Activated naive CD8-positive, alpha-beta T cell treated with anti-CD3 and anti-CD28 coated beads for 36 hours (primary cell): ENCODE data around the gene PTPN12. TPM values are rescaled to one million over a fixed set of nuclear protein-coding genes. Genes with fewer than 3 reads are reported as not detected.
"Not testable (repeated sequence)": the region's sequence is repeated elsewhere in the genome, so short reads cannot be mapped to it uniquely, and the experiment has no call there.

Source experiments
- DNase-seq: peaks from one replicate; pipeline ENCODE4 v3.0.0; 2021
- H3K27ac Mint-ChIP-seq: one replicate; pipeline ENCODE4 v1.8.0; 2022; ENCODE audit warnings: mild to moderate bottlenecking, moderate library complexity, mixed read lengths
- H3K27me3 Mint-ChIP-seq: one replicate; pipeline ENCODE4 v1.8.0; 2022; ENCODE audit warnings: mild to moderate bottlenecking, mixed read lengths
- H3K36me3 Mint-ChIP-seq: one replicate; pipeline ENCODE4 v1.8.0; 2021; ENCODE audit warnings: mild to moderate bottlenecking, mixed read lengths
- H3K4me1 Mint-ChIP-seq: one replicate; pipeline ENCODE4 v1.8.0; 2021; ENCODE audit warnings: mixed read lengths
- H3K4me3 Mint-ChIP-seq: one replicate; pipeline ENCODE4 v1.8.0; 2022; ENCODE audit warnings: mild to moderate bottlenecking, moderate library complexity, mixed read lengths
- H3K9me3 Mint-ChIP-seq: one replicate; pipeline ENCODE4 v1.8.0; 2022; ENCODE audit warnings: mixed read lengths
- total RNA-seq, 2 experiments: library from RNA; stranded (reverse); gene quantifications; one replicate each; pipeline ENCODE4 v1.2.3, GENCODE V29; 2021

The PTPN12 gene
- total RNA-seq, 2 experiments from 2014 or later: 9.8 to 10.9 TPM

DNA sequence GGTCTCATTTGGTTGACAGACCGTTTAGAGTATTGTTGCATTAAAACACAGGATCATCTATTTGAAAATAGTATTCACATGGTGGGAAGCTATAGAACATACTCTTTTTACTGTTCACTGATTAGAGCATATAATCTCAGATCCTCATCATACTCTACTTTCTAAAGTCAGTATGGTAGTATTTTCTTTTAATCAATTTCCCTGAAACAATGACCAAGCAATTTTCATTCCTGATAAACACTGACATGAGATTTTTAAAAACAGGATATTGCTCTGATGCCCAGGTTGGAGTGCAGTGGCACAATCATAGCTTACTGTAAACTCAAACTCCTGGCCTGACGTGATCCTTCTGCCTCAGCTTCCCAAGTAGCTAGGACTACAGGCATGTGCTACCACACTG, 63.9 kb downstream of the PTPN12 start:
- Mint-ChIP-seq H3K4me3 (no peak overlapping the region), H3K9me3 (no peaks in the 10 kb centered on the region), H3K27me3 (no peaks in the 10 kb centered on the region), H3K4me1 (no peaks in the 10 kb centered on the region), H3K36me3 (peaks cover 4% of the 10 kb centered on the region), H3K27ac (no peak overlapping the region)
- DNase-seq: no peak

DNA sequence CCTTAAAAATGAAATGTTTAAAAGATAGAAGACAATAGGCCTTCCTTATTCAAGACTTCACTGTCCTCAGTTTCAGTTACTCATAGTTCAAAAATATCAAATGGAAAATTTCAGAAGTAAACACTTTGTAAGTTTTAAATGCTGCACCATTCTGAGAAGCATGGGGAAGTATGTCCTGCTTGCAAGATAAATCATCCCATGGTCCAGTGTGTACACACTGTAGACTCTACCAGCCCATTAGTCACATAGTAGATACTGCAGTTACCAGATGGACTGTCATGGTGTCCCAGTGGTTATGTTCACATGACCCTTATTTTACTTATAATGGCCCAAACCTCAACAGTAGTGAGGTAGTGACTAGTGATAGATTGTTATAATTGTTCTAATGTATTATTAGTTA, 69.5 kb downstream of the PTPN12 start:
- no peaks in the 10 kb centered on the region for H3K36me3 Mint-ChIP-seq
- DNase-seq: no peak
- no peak overlapping the region for H3K27ac Mint-ChIP-seq
- no peak overlapping the region for H3K4me3 Mint-ChIP-seq
- peaks cover 2% of the 10 kb centered on the region for H3K4me1 Mint-ChIP-seq
- no peaks in the 10 kb centered on the region for H3K9me3 Mint-ChIP-seq
- no peaks in the 10 kb centered on the region for H3K27me3 Mint-ChIP-seq

DNA sequence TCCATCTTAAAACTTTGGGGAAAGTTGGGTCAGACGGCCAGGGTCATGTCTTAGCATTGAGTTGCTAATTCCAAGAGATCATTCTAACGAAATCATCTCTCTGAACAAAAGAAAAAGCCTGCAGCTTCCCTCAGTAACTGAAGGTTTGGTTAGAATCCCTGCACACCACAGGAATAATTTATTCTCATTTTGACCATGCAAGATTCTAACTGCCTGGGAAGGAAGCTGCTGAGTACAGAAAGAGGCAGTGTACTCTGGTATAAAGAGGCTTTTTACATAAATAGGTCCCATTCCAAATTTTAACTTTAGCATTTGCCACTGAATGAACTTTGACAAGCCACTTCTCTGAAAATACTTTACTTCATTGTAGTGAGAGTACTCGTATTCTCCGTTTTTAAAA, 82.2 kb downstream of the PTPN12 start:
- Mint-ChIP-seq H3K27me3 (no peaks in the 10 kb centered on the region), H3K27ac (no peak overlapping the region), H3K4me3 (no peak overlapping the region), H3K4me1 (peaks cover 2% of the 10 kb centered on the region), H3K9me3 (no peaks in the 10 kb centered on the region), H3K36me3 (no peaks in the 10 kb centered on the region)
- DNase-seq: no peak

DNA sequence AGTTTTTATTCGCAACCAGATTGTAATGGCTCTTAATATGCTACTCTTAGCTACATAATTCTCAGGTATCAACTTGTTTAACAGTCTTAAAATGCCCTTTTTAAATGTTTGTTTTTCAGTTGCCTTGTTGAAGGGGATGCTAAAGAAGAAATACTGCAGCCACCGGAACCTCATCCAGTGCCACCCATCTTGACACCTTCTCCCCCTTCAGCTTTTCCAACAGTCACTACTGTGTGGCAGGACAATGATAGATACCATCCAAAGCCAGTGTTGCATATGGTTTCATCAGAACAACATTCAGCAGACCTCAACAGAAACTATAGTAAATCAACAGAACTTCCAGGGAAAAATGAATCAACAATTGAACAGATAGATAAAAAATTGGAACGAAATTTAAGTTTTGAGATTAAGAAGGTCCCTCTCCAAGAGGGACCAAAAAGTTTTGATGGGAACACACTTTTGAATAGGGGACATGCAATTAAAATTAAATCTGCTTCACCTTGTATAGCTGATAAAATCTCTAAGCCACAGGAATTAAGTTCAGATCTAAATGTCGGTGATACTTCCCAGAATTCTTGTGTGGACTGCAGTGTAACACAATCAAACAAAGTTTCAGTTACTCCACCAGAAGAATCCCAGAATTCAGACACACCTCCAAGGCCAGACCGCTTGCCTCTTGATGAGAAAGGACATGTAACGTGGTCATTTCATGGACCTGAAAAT, 89.7 kb downstream of the PTPN12 start:
- Mint-ChIP-seq H3K9me3 (no peaks in the 10 kb centered on the region), H3K4me3 (no peak overlapping the region), H3K27me3 (no peaks in the 10 kb centered on the region), H3K27ac (no peak overlapping the region), H3K36me3 (no peaks in the 10 kb centered on the region), H3K4me1 (peaks cover 4% of the 10 kb centered on the region)
- DNase-seq: no peak

DNA sequence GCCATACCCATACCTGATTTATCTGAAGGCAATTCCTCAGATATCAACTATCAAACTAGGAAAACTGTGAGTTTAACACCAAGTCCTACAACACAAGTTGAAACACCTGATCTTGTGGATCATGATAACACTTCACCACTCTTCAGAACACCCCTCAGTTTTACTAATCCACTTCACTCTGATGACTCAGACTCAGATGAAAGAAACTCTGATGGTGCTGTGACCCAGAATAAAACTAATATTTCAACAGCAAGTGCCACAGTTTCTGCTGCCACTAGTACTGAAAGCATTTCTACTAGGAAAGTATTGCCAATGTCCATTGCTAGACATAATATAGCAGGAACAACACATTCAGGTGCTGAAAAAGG, 90.2 kb downstream of the PTPN12 start:
- no peak overlapping the region for H3K27ac Mint-ChIP-seq
- H3K4me3 Mint-ChIP-seq: no peak overlapping the region
- no peak for DNase-seq
- H3K9me3 Mint-ChIP-seq: no peaks in the 10 kb centered on the region
- no peaks in the 10 kb centered on the region for H3K27me3 Mint-ChIP-seq
- H3K36me3 Mint-ChIP-seq: no peaks in the 10 kb centered on the region
- peaks cover 4% of the 10 kb centered on the region for H3K4me1 Mint-ChIP-seq

GRCh38 chr7:77629797-77630196, 92.7 kb downstream of the PTPN12 start:
- H3K4me3 Mint-ChIP-seq: no peak overlapping the region
- peaks cover 4% of the 10 kb centered on the region for H3K4me1 Mint-ChIP-seq

DNA sequence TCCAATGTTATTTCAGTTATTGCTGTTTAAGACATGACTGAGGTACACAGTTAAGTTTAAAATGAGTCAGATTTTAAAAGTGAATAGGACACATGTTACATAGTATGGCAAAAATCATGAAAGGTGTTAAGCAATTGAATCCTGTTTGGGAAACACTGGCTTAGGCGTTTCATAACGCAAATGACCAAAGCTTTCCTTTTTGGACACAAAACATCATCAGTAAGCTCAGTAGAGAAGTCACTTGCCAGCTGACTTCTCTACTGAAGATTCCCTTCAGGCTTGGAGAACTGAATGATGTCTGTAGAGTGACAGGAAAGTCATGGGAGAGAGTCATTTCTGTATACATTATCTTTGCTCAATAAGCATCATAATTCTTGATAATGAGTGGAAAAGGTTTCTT, 94.7 kb downstream of the PTPN12 start:
- no peaks in the 10 kb centered on the region for H3K9me3 Mint-ChIP-seq
- no peak overlapping the region for H3K27ac Mint-ChIP-seq
- no peak overlapping the region for H3K4me3 Mint-ChIP-seq
- H3K27me3 Mint-ChIP-seq: no peaks in the 10 kb centered on the region
- H3K4me1 Mint-ChIP-seq: peaks cover 4% of the 10 kb centered on the region
- no peak for DNase-seq
- H3K36me3 Mint-ChIP-seq: no peaks in the 10 kb centered on the region

More at GRCh38 chr7:77629797-77630196, 92.7 kb downstream of the PTPN12 start:
- H3K27me3 Mint-ChIP-seq: no peaks in the 10 kb centered on the region
- no peaks in the 10 kb centered on the region for H3K9me3 Mint-ChIP-seq
- no peak for DNase-seq
- H3K27ac Mint-ChIP-seq: no peak overlapping the region
- no peaks in the 10 kb centered on the region for H3K36me3 Mint-ChIP-seq

- Mint-ChIP-seq H3K27ac (no peak overlapping the region), H3K27me3 (no peaks in the 10 kb centered on the region), H3K4me1 (no peaks in the 10 kb centered on the region), H3K36me3 (peaks cover 2% of the 10 kb centered on the region), H3K9me3 (no peaks in the 10 kb centered on the region), H3K4me3 (no peak overlapping the region)
- no peak for DNase-seq
Measured at GRCh38 chr7:77644774-77645173, 107.7 kb downstream of the PTPN12 start.

DNA sequence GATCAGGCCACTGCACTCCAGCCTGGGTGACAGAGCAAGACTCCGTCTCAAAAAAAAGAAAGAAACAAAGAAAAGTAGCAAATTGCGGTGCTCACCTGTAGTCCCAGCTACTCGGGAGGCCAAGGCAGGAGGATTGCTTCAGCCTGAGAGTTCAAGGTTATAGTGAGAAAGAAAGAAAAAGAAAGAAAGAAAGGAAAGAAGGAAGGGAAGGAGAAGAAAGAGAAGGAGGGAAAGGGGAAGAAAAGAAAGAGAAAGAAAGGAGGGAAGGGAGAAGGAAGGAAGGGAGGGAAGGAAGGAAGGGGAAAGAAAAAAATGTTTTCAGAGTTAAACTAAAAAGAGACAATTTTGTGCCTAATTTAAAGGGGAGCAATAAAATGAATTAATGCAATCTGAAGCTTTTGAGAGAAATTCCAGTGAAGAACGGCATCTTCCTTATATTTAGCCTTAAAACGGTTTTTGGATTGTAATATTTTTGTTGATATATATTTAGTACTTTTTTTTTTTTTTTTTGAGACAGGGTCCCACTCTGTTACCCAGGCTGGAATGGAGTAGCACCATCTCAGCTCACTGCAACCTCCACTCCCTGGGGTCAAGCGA, 111.7 kb downstream of the PTPN12 start:
- DNase-seq: no peak
- no peaks in the 10 kb centered on the region for H3K27me3 Mint-ChIP-seq
- peaks cover 2% of the 10 kb centered on the region for H3K36me3 Mint-ChIP-seq
- H3K27ac Mint-ChIP-seq: no peak overlapping the region
- no peaks in the 10 kb centered on the region for H3K9me3 Mint-ChIP-seq
- no peak overlapping the region for H3K4me3 Mint-ChIP-seq
- no peaks in the 10 kb centered on the region for H3K4me1 Mint-ChIP-seq

- Mint-ChIP-seq H3K27me3 (no peaks in the 10 kb centered on the region), H3K4me3 (no peak overlapping the region), H3K9me3 (no peaks in the 10 kb centered on the region), H3K27ac (no peak overlapping the region), H3K36me3 (no peaks in the 10 kb centered on the region), H3K4me1 (no peaks in the 10 kb centered on the region)
- no peak for DNase-seq
Measured at GRCh38 chr7:77649716-77650349, 112.7 kb downstream of the PTPN12 start.

DNA sequence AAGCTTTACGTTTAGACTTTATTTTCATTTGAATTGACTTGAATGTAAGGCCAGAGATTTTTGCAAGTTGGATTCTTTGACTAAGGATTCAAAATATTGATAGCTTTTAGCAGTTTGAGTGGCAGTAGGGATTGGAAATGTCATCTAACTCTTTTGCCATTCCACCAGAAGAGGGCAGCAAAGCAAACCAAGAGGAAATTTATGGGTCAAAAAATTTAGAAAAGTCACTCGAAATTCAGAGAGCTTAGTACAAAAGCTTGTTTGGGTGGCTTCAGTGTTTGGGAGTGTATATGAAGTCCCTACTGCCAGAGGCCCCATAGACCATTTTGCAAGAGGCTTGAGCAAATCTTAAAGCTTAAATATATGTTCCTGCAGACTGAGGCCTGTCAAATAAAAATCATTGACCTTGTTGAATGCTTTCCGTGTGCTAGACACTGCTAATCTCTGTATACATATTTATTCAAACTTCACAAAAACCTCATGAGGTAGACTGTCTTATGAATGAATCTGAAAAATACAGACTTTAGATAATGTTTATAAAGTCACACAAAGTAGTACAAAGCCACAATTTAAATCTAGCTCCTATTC, 114.6 kb downstream of the PTPN12 start:
- Mint-ChIP-seq H3K36me3 (no peaks in the 10 kb centered on the region), H3K9me3 (no peaks in the 10 kb centered on the region), H3K4me3 (no peak overlapping the region), H3K27me3 (no peaks in the 10 kb centered on the region), H3K4me1 (no peaks in the 10 kb centered on the region), H3K27ac (no peak overlapping the region)
- no peak for DNase-seq

DNA sequence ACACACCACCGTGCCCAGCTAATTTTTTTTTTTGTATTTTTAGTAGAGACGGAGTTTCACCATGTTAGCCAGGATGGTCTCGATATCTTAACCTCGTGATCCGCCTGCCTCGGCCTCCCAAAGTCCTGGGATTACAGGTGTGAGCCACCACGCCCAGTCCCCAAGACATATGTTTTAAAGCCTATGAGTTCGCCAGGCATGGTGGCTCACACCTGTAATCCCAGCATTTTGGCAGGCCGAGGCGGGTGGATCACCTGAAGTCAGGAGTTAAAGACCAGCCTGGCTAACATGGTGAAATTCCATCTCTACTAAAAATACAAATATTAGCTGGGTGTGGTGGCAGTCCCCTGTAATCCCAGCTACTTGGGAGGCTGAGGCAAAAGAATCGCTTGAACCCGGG, 115.7 kb downstream of the PTPN12 start:
- DNase-seq, H3K9me3 Mint-ChIP-seq, H3K4me3 Mint-ChIP-seq, H3K27ac Mint-ChIP-seq, H3K36me3 Mint-ChIP-seq, H3K27me3 Mint-ChIP-seq, H3K4me1 Mint-ChIP-seq: not testable (repeated sequence)

- no peaks in the 10 kb centered on the region for H3K4me1 Mint-ChIP-seq
- no peaks in the 10 kb centered on the region for H3K27me3 Mint-ChIP-seq
- no peaks in the 10 kb centered on the region for H3K36me3 Mint-ChIP-seq
- no peaks in the 10 kb centered on the region for H3K9me3 Mint-ChIP-seq
- no peak for DNase-seq
- no peak overlapping the region for H3K4me3 Mint-ChIP-seq
- H3K27ac Mint-ChIP-seq: no peak overlapping the region
Measured at GRCh38 chr7:77653572-77653971, 116.5 kb downstream of the PTPN12 start.

DNA sequence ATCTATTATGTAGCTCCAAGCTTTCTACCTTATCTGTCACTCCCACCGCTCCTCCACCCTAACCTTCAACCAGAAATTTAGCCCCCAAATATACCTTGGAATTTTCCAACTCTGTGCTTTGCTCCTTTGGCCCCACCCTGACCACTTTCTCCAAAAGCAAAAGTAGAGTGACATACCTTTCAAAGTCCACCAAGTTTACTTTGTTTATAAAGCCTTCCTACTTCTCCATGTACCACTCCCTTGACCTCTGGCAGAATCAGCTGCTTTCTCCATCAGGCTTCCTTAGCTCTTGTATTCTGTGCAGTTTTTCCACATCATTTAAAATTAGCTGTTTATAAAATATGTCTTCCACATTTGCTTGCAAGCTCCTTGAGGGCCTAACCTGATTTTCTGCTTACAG, 118.3 kb downstream of the PTPN12 start:
- H3K27ac Mint-ChIP-seq: no peak overlapping the region
- no peak overlapping the region for H3K4me3 Mint-ChIP-seq
- no peaks in the 10 kb centered on the region for H3K36me3 Mint-ChIP-seq
- H3K27me3 Mint-ChIP-seq: no peaks in the 10 kb centered on the region
- no peaks in the 10 kb centered on the region for H3K9me3 Mint-ChIP-seq
- no peaks in the 10 kb centered on the region for H3K4me1 Mint-ChIP-seq
- DNase-seq: no peak

DNA sequence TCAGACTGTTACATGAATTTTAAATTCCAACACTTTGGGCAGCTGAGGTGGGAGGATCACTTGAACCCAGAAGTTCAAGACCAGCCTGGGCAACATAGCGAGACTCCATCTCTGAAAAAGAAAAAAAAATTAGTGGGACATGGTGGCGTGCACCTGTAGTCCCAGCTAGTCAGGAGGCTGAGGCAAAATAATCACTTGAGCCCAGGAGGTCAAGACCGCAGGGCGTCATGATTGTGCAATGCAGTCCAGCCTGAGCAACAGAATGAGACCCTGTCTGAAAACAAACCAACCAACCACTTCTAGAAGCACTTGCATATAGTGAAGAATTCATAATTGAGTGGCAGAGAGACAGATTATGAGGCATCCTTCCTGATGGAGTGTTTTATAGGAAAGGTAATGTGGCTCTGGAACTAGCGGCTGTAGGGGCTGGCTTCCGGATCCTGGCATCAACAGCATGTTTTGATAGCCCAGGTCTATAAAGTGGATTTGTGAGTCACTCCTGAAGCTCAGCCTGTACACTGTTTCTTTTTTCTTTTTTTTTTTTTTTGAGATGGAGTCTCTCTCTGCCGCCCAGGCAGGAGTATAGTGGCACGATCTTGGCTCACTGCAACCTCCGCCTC, 118.9 kb downstream of the PTPN12 start:
- DNase-seq: no peak
- Mint-ChIP-seq H3K4me3 (no peak overlapping the region), H3K36me3 (no peaks in the 10 kb centered on the region), H3K4me1 (no peaks in the 10 kb centered on the region), H3K27ac (no peak overlapping the region), H3K27me3 (no peaks in the 10 kb centered on the region), H3K9me3 (no peaks in the 10 kb centered on the region)
